Heart right ventricle (tissue), 16 donors: ENCODE results near the gene NUDT3. TPM values are rescaled to one million over a fixed set of nuclear protein-coding genes. Genes with fewer than 3 reads are reported as not detected.
A peak's percentile ranks its signal among the peaks of the same experiment; 100 is the strongest.
"Not testable (repeated sequence)": the region's sequence is repeated elsewhere in the genome, so short reads cannot be mapped to it uniquely, and the experiment has no call there.

Source experiments
- ATAC-seq, 8 donors: fragments of 200-7000 bp; cut with Tn5 transposase; one replicate each; pipeline ENCODE4 v1.9.1; 2020; ENCODE audit warnings: mild to moderate bottlenecking in 8 of 8, moderate library complexity in 8 of 8, moderate number of reproducible peaks in 1 of 8
- DNase-seq, 2 donors: peaks; one replicate each; pipeline ENCODE4 v3.0.0-alpha.2; 2020
- H3K27ac ChIP-seq, 10 donors: fragments of 200-600 bp; sonication (generic) in 2 of 10; one replicate each; pipeline versions ENCODE4 v1.5.0 to v1.8.0; 2020 to 2022; ENCODE audit warnings: mild to moderate bottlenecking in 3 of 10
- H3K27me3 ChIP-seq, 7 donors: fragments of 200-600 bp; one replicate each; pipeline ENCODE4 v1.8.0; 2021 to 2022; ENCODE audit warnings: mild to moderate bottlenecking in 2 of 7
- H3K36me3 ChIP-seq, 9 donors: fragments of 200-600 bp; sonication (generic) in 1 of 9; one replicate each; pipeline versions ENCODE4 v1.5.0 to v1.8.0; 2020 to 2022; ENCODE audit warnings: mild to moderate bottlenecking in 2 of 9
- H3K4me1 ChIP-seq, 9 donors: fragments of 200-600 bp; sonication (generic) in 1 of 9; one replicate each; pipeline versions ENCODE4 v1.5.0 to v1.8.0; 2020 to 2022; ENCODE audit warnings: mild to moderate bottlenecking in 4 of 9
- H3K4me3 ChIP-seq, 10 donors: fragments of 200-600 bp; sonication (generic) in 2 of 10; one replicate each; pipeline versions ENCODE4 v1.5.0 to v1.8.0; 2020 to 2022; ENCODE audit warnings: mild to moderate bottlenecking in 7 of 10, moderate library complexity in 2 of 10
- H3K9me3 ChIP-seq, 11 donors: fragments of 200-600 bp in 10 of 11; sonication (generic) in 2 of 11; one replicate each; pipeline versions ENCODE4 v1.5.0 to v1.8.0; 2013 to 2022; ENCODE audit warnings: mild to moderate bottlenecking in 2 of 11, control low read depth in 1 of 11, moderate library complexity in 1 of 11
- CTCF ChIP-seq, 9 donors: fragments of 200-600 bp; sonication (generic) in 2 of 9; IDR thresholded peaks; one replicate each; pipeline versions ENCODE4 v1.5.0 to v1.8.0; 2021 to 2022; ENCODE audit warnings: antibody characterized with exemption in 9 of 9, mild to moderate bottlenecking in 5 of 9, moderate library complexity in 1 of 9
- WGBS, 2 donors: extraction: QIAGEN DNeasy Blood & Tissue Kit; methylation state at CpG; one replicate each; pipeline ENCODE4 v1.1.7; 2013; ENCODE audit warnings: inconsistent platforms in 1 of 2; 5-methylcytosine and 5-hydroxymethylcytosine counted together
- intact Hi-C, 10 donors: fragments of 100-400 bp; cut with DNase I; formaldehyde crosslinking; loops; one replicate each; pipeline versions ENCODE4 v1.11.1 to v1.14.2; 2022
- polyA plus RNA-seq, 2 donors: library from polyadenylated mRNA; stranded (reverse); fragments of 200-250 nt; gene quantifications; one replicate each; pipeline ENCODE4 v1.2.3, GENCODE V29; 2013
- total RNA-seq, 10 donors: library from RNA; stranded (reverse); fragmentation: NEBNext Ultra II Directional in 3 of 10; extraction: Animal tissue kit (Norgen Biotek cat#: 25700) in 3 of 10; gene quantifications; one replicate each; pipeline versions ENCODE4 v1.2.1 to v1.2.4, GENCODE V29; 2021 to 2023
- donor health status: Arrhythmogenic right ventricular cardiomyopathy.
- donor health status: ischemic (EF 13 %, LVEDD 7.1; RV severe dilation, severe dysfunction).
- donor health status: healthy with polysubstance abuse.
- donor health status: DM: no; HTN: yes; CAD: no.
- donor health status: DM: no; HTN: no; CAD: no.
- donor health status: ischemic (EF 25% LVEDD 6.9; RV normal size, moderate dysfunction).
- donor health status: ischemic (EF 25% LVEDD 5.7; RV mildly dilated, moderate dysfunction).
- donor health status: healthy.
- donor health status: DM: yes; HTN: yes; CAD: no.
- donor health status: Ischemic cardiomyopathy.
- donor health status: ischemic (EF 35%, LVEDD 5.7; RV mildly dilated, moderate dysfunction).
- donor health status: nonischemic (EF 11% LVEDD 7.7; RV severe dilation, severe dysfunction).
- donor health status: DM: yes; HTN: yes; CAD: no.
- donor health status: PGD.
- donor health status: ischemic (EF 29% LVEDD 5.4; RV normal size, mild dysfunction).
- donor health status: nonischemic (EF 23%, LVEDD 6.1; RV moderate dilation, normal function).

NUDT3 gene
- total and polyA plus RNA-seq, 12 donors: 9.3 to 67.1 (median 54.4) TPM

- Histone ChIP-seq H3K27me3 (no peaks in the 10 kb centered on the region), H3K36me3 (peaks cover 0 to 9% (median 0%) of the 10 kb centered on the region in 9 donors), H3K9me3 (no peaks in the 10 kb centered on the region), H3K4me1 (peaks cover 0 to 40% (median 20%) of the 10 kb centered on the region in 9 donors), H3K4me3 (no peak overlapping the region), H3K27ac (no peak overlapping the region)
- no peak for TF ChIP-seq CTCF (IDR thresholded peaks at IDR 0.05)
- DNase-seq (no peak), ATAC-seq (no peak)
- WGBS, 2 donors: 95 to 100% methylated on average over 5 of the region's 5 CpGs
- intact Hi-C loops: no loop called here
These were observed 14.5 kb downstream of the NUDT3 start for GRCh38 chr6:34377984-34378383.

- DNase-seq, intact Hi-C loops, H3K9me3 ChIP-seq, H3K4me3 ChIP-seq, H3K36me3 ChIP-seq, H3K27me3 ChIP-seq, ATAC-seq, H3K27ac ChIP-seq: not testable (repeated sequence)
- WGBS, 2 donors: 80 to 84% methylated on average over 5 of the region's 5 CpGs
- peaks cover 0 to 40% (median 17%) of the 10 kb centered on the region in 9 donors for H3K4me1 ChIP-seq
These were observed 14.9 kb downstream of the NUDT3 start for GRCh38 chr6:34377571-34377970.

GRCh38 chr6:34375833-34376232 is 16.6 kb downstream of the NUDT3 start:
- no peak for ATAC-seq
- Histone ChIP-seq H3K27me3 (no peaks in the 10 kb centered on the region), H3K4me3 (no peak overlapping the region), H3K27ac (no peak overlapping the region), H3K36me3 (peaks cover 0 to 9% (median 0%) of the 10 kb centered on the region in 9 donors), H3K4me1 (peaks cover 0 to 46% (median 23%) of the 10 kb centered on the region in 9 donors), H3K9me3 (no peaks in the 10 kb centered on the region)
- no peak for DNase-seq
- intact Hi-C loops: no loop called here
- no peak for TF ChIP-seq CTCF (IDR thresholded peaks at IDR 0.05)
- 97% methylated on average over 5 of the region's 5 CpGs for WGBS, 2 donors

GRCh38 chr6:34374508-34374907 is 18.0 kb downstream of the NUDT3 start:
- peaks cover 0 to 5% (median 0%) of the 10 kb centered on the region in 9 donors for H3K36me3 ChIP-seq
- intact Hi-C loops: no loop called here
- peak overlapping the region in 4 of 10 donors; percentile 17 to 78 (median 36) for H3K27ac ChIP-seq
- DNase-seq (no peak), ATAC-seq (no peak)
- H3K4me3 ChIP-seq: no peak overlapping the region
- H3K9me3 ChIP-seq: no peaks in the 10 kb centered on the region
- 41 to 46% methylated on average over 4 of the region's 4 CpGs for WGBS, 2 donors
- peaks cover 0 to 59% (median 36%) of the 10 kb centered on the region in 9 donors for H3K4me1 ChIP-seq
- H3K27me3 ChIP-seq: no peaks in the 10 kb centered on the region
- TF ChIP-seq CTCF (IDR thresholded peaks at IDR 0.05): no peak

GRCh38 chr6:34374069-34374468 is 18.4 kb downstream of the NUDT3 start:
- no peaks in the 10 kb centered on the region for H3K9me3 ChIP-seq
- H3K27me3 ChIP-seq: no peaks in the 10 kb centered on the region
- peaks cover 0 to under 1% (median 0%) of the 10 kb centered on the region in 9 donors for H3K36me3 ChIP-seq
- H3K27ac ChIP-seq: peak overlapping the region in 3 of 10 donors; percentile 17 to 78 (median 47)
- 58 to 61% methylated on average over 3 of the region's 3 CpGs for WGBS, 2 donors
- H3K4me3 ChIP-seq: no peak overlapping the region
- TF ChIP-seq CTCF (IDR thresholded peaks at IDR 0.05): no peak
- DNase-seq (no peak), ATAC-seq (no peak)
- intact Hi-C loops: no loop called here
- peaks cover 0 to 64% (median 40%) of the 10 kb centered on the region in 9 donors for H3K4me1 ChIP-seq
